Smooth muscle cell (in vitro differentiated cells): ENCODE measurements around the gene SEMA7A. TPM values are rescaled to one million over a fixed set of nuclear protein-coding genes. Genes with fewer than 3 reads are reported as not detected.

Experiments
- DNase-seq: peaks from one replicate; lab custom pipeline; 2025; ENCODE audit not compliant: unreplicated experiment; lab: John Stamatoyannopoulos, UW
- H2AFZ ChIP-seq: fragments of 200-600 bp; sonication (generic); 2 replicates; pipeline ENCODE4 v1.6.0; 2016; ENCODE audit warnings: antibody characterized with exemption, low read depth, mild to moderate bottlenecking
- H3F3A ChIP-seq: fragments of 200-600 bp; sonication (generic); 2 replicates; pipeline ENCODE4 v1.6.0; 2017; ENCODE audit warnings: antibody characterized with exemption, low read depth
- H3K27ac ChIP-seq: fragments of 200-600 bp; sonication (generic); 2 replicates; pipeline ENCODE4 v1.5.1; 2016; ENCODE audit warnings: low read depth, mild to moderate bottlenecking
- H3K27me3 ChIP-seq: fragments of 200-600 bp; sonication (generic); 2 replicates; pipeline ENCODE4 v1.6.1; 2016; ENCODE audit warnings: low read depth, mild to moderate bottlenecking
- H3K36me3 ChIP-seq: fragments of 200-600 bp; sonication (generic); 2 replicates; pipeline ENCODE4 v1.5.1; 2016; ENCODE audit warnings: low read depth
- H3K4me1 ChIP-seq: fragments of 200-600 bp; sonication (generic); 2 replicates; pipeline ENCODE4 v1.5.1; 2016; ENCODE audit warnings: low read depth
- H3K4me2 ChIP-seq: fragments of 200-600 bp; sonication (generic); 2 replicates; pipeline ENCODE4 v1.6.0; 2016; ENCODE audit warnings: mild to moderate bottlenecking
- H3K4me3 ChIP-seq: fragments of 200-600 bp; sonication (generic); 2 replicates; pipeline ENCODE4 v1.5.1; 2016; ENCODE audit warnings: mild to moderate bottlenecking
- H3K79me2 ChIP-seq: fragments of 200-600 bp; sonication (generic); 2 replicates; pipeline ENCODE4 v1.6.0; 2016; ENCODE audit warnings: low read depth, mild to moderate bottlenecking
- H3K9ac ChIP-seq: fragments of 200-600 bp; sonication (generic); 2 replicates; pipeline ENCODE4 v1.6.0; 2016; ENCODE audit warnings: low read depth
- H3K9me3 ChIP-seq: fragments of 200-600 bp; sonication (generic); replicated peaks from 2 replicates; pipeline ENCODE4 v1.5.1; 2016; ENCODE audit warnings: low read depth
- H4K20me1 ChIP-seq: fragments of 200-600 bp; sonication (generic); 2 replicates; pipeline ENCODE4 v1.6.0; 2016; ENCODE audit warnings: low read depth
- WGBS: methylation state at CpG from one replicate; pipeline ENCODE4 v1.1.7; 2016; ENCODE audit warnings: low lambda C conversion rate; 5-methylcytosine and 5-hydroxymethylcytosine counted together
- polyA plus RNA-seq: library from polyadenylated mRNA; unstranded; fragments of >200 nt; fragmentation: Nextera tagmentation; extraction: Ambion mirVana; gene quantifications from 2 replicates; pipeline ENCODE4 v1.2.1, GENCODE V29; 2016
- total RNA-seq: library from RNA; depleted of rRNA; stranded (reverse); fragments of >200 nt; gene quantifications from 2 replicates; pipeline ENCODE4 v1.2.3, GENCODE V29; 2014
- TF ChIP-seq, protein P1 (sequence below): fragments of 200-600 bp; sonication (generic); IDR thresholded peaks from 2 replicates; pipeline ENCODE4 v1.5.1; 2017; ENCODE audit warnings: borderline replicate concordance, mild to moderate bottlenecking, antibody characterized with exemption; ENCODE audit not compliant: insufficient read depth, poor library complexity, severe bottlenecking

The SEMA7A gene
- total and polyA plus RNA-seq, 2 experiments from 2014 or later: 9.3 to 44.5 TPM

DNA sequence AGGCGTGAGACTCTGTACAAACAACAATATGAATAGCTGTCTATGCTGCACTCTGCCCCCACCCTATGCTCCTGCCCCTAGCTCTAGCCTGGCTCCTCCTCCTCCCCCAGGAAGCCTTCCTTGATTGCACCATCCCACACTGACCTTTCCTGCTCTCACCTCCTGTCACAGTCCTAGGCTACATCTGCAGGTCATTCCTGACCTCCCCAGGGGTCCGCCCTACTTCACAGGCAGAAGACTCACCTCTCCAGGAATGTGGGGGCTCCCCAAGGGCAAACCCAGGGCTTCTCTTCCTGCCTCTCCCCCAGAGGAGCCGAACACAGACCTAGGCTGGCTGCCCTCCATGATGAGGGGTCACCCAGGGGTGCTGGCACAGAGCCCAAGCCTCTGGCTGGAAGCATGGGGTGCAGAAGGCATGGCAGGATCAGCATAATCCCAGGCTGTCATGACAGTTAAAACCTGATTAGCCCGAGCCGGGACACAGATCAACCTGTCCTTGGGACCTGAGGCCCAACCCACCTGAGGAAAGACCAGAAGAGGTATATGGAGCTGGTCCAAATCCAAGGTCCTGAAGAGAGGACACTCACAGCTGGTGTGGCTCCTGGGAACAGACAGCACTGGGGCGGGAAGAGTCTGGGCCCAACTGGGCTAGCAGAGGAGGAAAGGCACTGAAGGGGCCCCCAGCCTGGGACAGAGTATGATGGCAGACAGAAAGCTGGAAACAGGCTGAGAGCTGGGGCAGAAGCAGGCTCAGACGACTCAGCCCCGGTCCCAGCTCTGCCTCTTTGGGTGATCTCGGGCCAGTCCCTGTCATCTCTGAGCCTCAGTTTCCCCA is 5.9 kb downstream of the SEMA7A start:
- Histone ChIP-seq H3K27me3 (no peaks in the 10 kb centered on the region), H3K4me2 (no peak overlapping the region), H2AFZ (no peak overlapping the region), H3K4me3 (no peak overlapping the region), H3K79me2 (peaks cover 94% of the 10 kb centered on the region), H3K4me1 (peaks cover 26% of the 10 kb centered on the region), H3K9ac (no peak overlapping the region), H3F3A (peaks cover 6% of the 10 kb centered on the region), H4K20me1 (peaks cover 100% of the 10 kb centered on the region), H3K9me3 (no peaks in the 10 kb centered on the region), H3K27ac (no peak overlapping the region), H3K36me3 (no peaks in the 10 kb centered on the region)
- DNase-seq: no peak
- TF ChIP-seq, protein P1, sequence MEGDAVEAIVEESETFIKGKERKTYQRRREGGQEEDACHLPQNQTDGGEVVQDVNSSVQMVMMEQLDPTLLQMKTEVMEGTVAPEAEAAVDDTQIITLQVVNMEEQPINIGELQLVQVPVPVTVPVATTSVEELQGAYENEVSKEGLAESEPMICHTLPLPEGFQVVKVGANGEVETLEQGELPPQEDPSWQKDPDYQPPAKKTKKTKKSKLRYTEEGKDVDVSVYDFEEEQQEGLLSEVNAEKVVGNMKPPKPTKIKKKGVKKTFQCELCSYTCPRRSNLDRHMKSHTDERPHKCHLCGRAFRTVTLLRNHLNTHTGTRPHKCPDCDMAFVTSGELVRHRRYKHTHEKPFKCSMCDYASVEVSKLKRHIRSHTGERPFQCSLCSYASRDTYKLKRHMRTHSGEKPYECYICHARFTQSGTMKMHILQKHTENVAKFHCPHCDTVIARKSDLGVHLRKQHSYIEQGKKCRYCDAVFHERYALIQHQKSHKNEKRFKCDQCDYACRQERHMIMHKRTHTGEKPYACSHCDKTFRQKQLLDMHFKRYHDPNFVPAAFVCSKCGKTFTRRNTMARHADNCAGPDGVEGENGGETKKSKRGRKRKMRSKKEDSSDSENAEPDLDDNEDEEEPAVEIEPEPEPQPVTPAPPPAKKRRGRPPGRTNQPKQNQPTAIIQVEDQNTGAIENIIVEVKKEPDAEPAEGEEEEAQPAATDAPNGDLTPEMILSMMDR: no peak
- 91% methylated on average over 9 of the region's 9 CpGs for WGBS

DNA sequence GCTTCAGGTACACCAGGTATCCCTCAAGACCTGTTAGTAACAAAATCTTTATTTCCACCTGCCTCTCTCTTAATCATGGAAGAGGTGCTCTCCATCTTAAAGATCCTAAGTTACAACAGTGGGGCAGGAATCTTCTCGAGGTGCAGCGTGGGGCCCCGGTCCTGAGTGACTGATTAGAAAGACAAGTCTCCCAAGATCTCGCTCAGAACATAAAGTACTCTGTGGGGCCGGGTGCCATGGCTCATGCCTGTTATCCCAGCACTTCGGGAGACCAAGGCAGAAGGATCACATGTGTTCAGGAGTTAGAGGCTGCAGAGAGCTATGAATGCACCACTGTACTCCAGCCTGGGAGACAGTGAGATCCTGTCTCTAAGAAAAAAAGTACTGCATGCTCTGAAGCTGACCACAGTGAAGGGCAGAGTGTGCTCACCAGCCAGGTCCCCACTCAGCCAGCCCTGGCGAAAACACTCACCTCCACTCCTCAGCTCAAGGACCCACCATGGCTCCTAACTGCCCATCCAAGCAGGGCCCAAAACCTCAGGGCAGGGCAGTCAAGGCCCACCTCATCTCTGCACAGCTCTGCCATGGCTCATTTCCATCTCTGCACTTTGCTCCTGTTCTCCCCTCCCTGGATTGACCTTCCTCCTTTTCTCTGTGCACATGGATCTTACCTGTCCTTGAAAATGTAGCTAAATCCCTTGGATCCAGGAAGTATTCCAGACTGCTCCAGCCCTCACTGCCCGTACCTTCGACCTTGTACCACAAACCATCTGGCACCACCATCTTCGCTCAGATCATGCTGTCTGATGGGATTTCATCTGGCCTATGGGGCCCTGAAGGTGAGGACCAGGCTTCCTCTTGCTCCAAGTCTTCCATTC is 7.1 kb downstream of the SEMA7A start:
- WGBS: 94% methylated on average over 10 of the region's 10 CpGs

DNA sequence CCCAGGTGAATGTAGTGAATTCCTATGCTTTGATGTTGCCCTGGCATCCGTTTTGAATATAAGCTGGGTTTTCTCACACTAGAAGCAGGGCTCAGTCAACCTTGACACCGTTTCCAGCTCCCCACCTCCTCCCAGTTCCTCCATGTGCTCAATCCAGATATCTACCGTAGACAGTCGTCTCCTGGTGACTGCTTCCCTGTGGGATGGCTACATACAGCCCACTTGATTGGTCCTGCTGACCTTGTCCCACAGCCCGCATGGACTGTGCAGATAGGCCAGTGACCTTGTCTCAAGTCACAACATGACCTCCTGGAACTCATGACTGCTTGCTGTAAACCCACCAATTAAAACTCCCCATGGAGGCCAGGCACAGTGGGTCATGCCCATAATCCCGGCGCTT is 8.1 kb downstream of the SEMA7A start:
- Histone ChIP-seq H3F3A (peaks cover 6% of the 10 kb centered on the region), H3K9me3 (no peaks in the 10 kb centered on the region), H3K4me1 (peaks cover 37% of the 10 kb centered on the region), H3K27ac (no peak overlapping the region), H3K4me3 (no peak overlapping the region), H3K4me2 (no peak overlapping the region), H3K36me3 (no peaks in the 10 kb centered on the region), H3K9ac (no peak overlapping the region), H4K20me1 (peaks cover 100% of the 10 kb centered on the region), H3K27me3 (no peaks in the 10 kb centered on the region), H3K79me2 (peaks cover 90% of the 10 kb centered on the region), H2AFZ (no peak overlapping the region)
- 91% methylated on average over 7 of the region's 7 CpGs for WGBS
- TF ChIP-seq, protein P1: no peak
- no peak for DNase-seq

More for the DNA sequence above, 7.1 kb downstream of the SEMA7A start:
- Histone ChIP-seq H3K79me2 (peaks cover 90% of the 10 kb centered on the region), H2AFZ (no peak overlapping the region), H4K20me1 (peaks cover 100% of the 10 kb centered on the region), H3F3A (peaks cover 6% of the 10 kb centered on the region), H3K27ac (no peak overlapping the region), H3K4me1 (peaks cover 32% of the 10 kb centered on the region), H3K9me3 (no peaks in the 10 kb centered on the region), H3K36me3 (no peaks in the 10 kb centered on the region), H3K9ac (no peak overlapping the region), H3K4me3 (no peak overlapping the region), H3K27me3 (no peaks in the 10 kb centered on the region), H3K4me2 (no peak overlapping the region)
- DNase-seq: no peak
- TF ChIP-seq, protein P1: no peak
